Body of pancreas (tissue), 4 donors: Measurements from ENCODE around the gene IQGAP2.
A peak's percentile ranks its signal among the peaks of the same experiment; 100 is the strongest.

ENCODE experiments used
- CTCF ChIP-seq, 7 experiments: fragments of 450-650 bp in 4 of 7; fragments of 200-600 bp in 3 of 7; sonication (generic) in 3 of 7; IDR thresholded peaks; one replicate each; pipeline ENCODE4 v1.5.1; 2016 to 2019; ENCODE audit warnings: antibody characterized with exemption in 7 of 7
- POLR2A ChIP-seq, 3 donors: fragments of 450-650 bp; IDR thresholded peaks; one replicate each; pipeline ENCODE4 v1.6.1; 2016; ENCODE audit warnings: antibody characterized with exemption in 3 of 3, mild to moderate bottlenecking in 2 of 3

GRCh38 chr5:76715736-76716455 is 312.8 kb downstream of the IQGAP2 start, which contains the start of gene F2R:
- TF ChIP-seq CTCF (IDR thresholded peaks at IDR 0.05), result peak in 6 of 7 experiments; percentile 14 to 35 (median 24)
- TF ChIP-seq POLR2A (IDR thresholded peaks at IDR 0.05), result no peak
